GM04504 (cell line): Measurements from ENCODE around the gene ALX1.
"Not testable (repeated sequence)": the region's sequence is repeated elsewhere in the genome, so short reads cannot be mapped to it uniquely, and the experiment has no call there.

Experiments
- DNase-seq: peaks from one replicate; pipeline ENCODE4 v3.0.0-alpha.2; 2012; ENCODE audit warnings: low read depth

ALX1 gene

GRCh38 chr12:85301051-85301450 is 21.0 kb downstream of the ALX1 start:
- DNase-seq: no peak

GRCh38 chr12:85308374-85308773 is 28.4 kb downstream of the ALX1 start:
- no peak for DNase-seq

- DNase-seq: no peak
Observed at GRCh38 chr12:85309125-85309566, 29.1 kb downstream of the ALX1 start.

GRCh38 chr12:85310025-85310424 is 30.0 kb downstream of the ALX1 start:
- no peak for DNase-seq

GRCh38 chr12:85310456-85311076 is 30.5 kb downstream of the ALX1 start:
- DNase-seq: no peak

GRCh38 chr12:85317866-85318636 is 38.0 kb downstream of the ALX1 start:
- DNase-seq: not testable (repeated sequence)

GRCh38 chr12:85322715-85323114 is 42.7 kb downstream of the ALX1 start:
- no peak for DNase-seq

- DNase-seq: no peak
Observed at GRCh38 chr12:85325442-85325841, 45.4 kb downstream of the ALX1 start.

- DNase-seq: no peak
Observed at GRCh38 chr12:85329913-85330312, 49.9 kb downstream of the ALX1 start.

GRCh38 chr12:85348779-85349178 is 68.8 kb downstream of the ALX1 start:
- DNase-seq: no peak

GRCh38 chr12:85350356-85350755 is 70.3 kb downstream of the ALX1 start:
- no peak for DNase-seq
